Measurements from ENCODE around the gene TCAP.
A peak's percentile ranks its signal among the peaks of the same experiment; 100 is the strongest.

Gene TCAP

DNA sequence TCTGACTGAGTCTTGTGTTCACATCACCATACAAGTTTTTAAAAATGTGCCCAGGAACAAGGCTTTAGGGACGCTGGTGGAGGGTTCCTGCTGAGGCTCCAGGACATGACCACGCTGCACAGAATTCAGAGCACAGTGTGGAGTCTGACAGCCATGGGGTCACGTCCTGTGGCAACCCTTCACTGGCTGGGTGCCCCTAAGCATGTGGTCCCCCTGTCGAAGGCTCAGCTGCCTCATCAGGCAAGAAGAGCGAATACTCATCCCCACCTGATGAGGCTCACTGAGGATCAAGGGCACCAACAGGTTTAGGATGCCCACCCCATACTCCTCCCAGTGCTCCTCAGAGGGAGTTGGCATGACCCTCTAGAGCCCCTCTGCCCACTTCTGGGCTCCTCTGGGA, 9.0 kb downstream of the TCAP start:
- Mint-ChIP-seq H3K4me3 (no peak overlapping the region), H3K9me3 (no peaks in the 10 kb centered on the region), H3K27ac (no peak overlapping the region), H3K36me3 (ENCODE audit: low read depth) (no peaks in the 10 kb centered on the region), H3K4me1 (ENCODE audit: low read depth) (peaks cover 41% of the 10 kb centered on the region), H3K27me3 (no peaks in the 10 kb centered on the region)

DNA sequence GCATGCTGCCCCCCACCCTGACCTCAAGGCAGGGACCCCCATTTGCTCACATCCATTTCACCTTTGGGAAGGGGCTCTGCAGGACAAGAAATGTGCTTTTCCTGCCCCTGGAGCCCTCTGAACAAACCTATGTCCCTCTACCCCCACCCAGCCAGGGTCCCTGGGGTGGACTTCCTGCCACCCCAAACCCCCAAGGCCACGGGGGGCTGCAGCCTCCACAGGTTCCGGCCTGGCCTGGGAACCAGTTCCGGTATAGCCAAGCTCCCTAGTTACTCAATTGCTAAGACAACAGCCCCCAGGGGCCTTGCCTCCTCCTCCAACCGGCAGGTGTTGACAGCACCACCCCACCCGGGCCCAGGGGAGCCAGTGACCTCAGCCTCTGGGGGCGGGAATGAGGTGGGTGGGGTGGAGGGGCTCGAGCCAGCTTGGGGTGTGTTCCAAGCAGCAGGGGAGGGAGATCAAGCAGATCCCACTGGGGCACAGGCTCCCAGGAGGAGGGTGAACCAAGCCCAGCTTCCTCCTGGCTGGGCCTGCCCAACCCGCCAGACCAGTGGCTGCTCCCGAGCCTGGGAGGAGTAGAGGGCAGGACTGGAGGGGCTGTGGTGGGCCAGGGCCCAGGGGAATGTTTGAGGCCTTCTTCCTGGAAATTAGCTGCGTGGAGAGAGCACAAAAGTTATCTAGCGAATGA, 9.7 kb downstream of the TCAP start:
- Mint-ChIP-seq H3K4me3 (no peak overlapping the region), H3K36me3 (ENCODE audit: low read depth) (no peaks in the 10 kb centered on the region), H3K4me1 (ENCODE audit: low read depth) (peaks cover 48% of the 10 kb centered on the region), H3K27me3 (no peaks in the 10 kb centered on the region), H3K27ac (no peak overlapping the region), H3K9me3 (no peaks in the 10 kb centered on the region)

DNA sequence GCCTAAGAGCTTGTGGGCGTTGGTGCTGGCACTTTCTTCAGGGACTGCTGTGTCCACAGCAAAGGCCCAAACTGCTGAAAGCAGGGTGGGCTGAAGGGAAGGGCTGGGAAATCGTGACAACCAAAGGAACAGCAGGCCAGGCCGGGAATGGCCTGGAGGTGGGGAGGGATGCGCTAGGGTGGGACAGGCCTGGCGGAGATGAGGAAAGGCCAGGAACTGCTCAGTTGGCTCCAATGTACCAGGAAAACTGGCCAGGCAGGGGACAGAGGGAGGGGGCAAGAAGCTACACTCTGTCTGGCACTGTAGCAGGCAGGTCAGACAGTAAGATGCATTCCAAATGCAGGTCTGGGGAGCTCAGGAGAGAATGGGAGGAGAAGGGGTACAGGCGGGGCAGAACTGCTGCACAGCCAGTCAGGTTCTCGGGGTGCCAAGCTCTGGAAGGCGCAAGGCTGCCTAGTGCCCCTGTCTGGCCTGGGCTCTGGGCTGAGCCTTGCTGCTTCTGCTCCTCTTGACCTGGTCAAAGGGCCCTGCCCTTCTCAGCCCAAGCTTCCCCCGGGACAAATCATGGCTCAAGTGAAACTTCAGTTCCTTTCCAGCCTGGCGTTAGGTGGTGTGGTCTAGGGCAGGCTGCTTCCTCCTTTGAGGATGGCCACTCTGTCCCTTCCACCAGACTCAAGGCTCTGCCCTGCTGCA, 10.4 kb downstream of the TCAP start:
- Mint-ChIP-seq H3K4me3 (no peak overlapping the region), H3K36me3 (ENCODE audit: low read depth) (peaks cover 2% of the 10 kb centered on the region), H3K9me3 (no peaks in the 10 kb centered on the region), H3K27me3 (no peaks in the 10 kb centered on the region), H3K27ac (peak overlapping the region; percentile 47), H3K4me1 (ENCODE audit: low read depth) (peaks cover 55% of the 10 kb centered on the region)

DNA sequence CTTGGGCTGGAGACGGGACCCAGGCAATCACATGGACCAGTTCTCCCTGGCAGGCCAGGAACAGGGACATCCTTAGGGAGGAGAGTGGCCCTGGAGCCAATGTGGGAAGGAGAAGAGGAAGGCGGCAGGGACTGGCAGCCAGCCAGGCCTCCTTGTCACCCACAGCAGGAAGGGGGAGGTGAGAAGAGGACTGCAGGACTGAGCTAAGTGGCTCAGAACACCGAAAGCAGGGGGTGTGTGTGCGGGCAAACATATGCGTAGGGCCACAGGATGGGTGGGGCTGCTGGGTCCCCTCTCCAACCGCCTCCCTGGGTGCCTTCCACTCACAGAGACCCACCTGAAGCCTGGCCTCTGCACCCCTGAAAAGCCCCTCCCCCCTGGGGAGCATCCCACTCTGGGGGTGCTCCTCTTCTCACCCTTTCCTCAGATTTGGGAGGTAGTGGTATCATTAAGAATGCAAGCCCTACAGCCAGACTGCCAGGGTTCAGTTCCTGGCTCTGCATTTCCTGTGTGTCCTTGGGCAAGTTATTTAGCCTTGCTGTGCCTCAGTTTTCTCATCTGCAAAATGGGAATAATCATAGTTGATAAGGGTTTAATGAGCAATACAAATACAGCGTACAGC, 11.2 kb downstream of the TCAP start:
- Mint-ChIP-seq H3K36me3 (ENCODE audit: low read depth) (peaks cover 8% of the 10 kb centered on the region), H3K27me3 (no peaks in the 10 kb centered on the region), H3K9me3 (no peaks in the 10 kb centered on the region), H3K4me3 (no peak overlapping the region), H3K27ac (peak overlapping the region; percentile 47), H3K4me1 (ENCODE audit: low read depth) (peaks cover 62% of the 10 kb centered on the region)

DNA sequence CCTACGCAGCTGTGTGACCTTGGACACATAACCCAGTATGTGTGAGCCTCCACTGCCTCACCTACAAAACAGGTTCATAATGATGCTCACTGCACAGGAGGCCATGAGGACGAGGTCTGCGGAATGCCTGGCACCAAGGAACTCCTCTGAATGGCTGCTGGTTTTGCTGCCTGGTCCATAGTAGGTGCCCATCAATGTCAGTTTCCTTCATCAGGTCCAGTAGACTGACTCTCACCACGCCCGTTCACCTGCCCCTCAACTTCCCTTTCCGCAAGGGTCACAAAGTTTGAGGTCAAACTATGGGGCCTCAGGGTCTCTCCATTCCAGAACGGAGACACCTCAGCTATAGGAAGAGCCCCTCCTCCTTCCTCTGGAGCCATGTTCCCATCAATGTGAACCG, 11.9 kb downstream of the TCAP start:
- Mint-ChIP-seq H3K4me1 (ENCODE audit: low read depth) (peaks cover 63% of the 10 kb centered on the region), H3K36me3 (ENCODE audit: low read depth) (peaks cover 8% of the 10 kb centered on the region), H3K27me3 (no peaks in the 10 kb centered on the region), H3K27ac (no peak overlapping the region), H3K9me3 (no peaks in the 10 kb centered on the region), H3K4me3 (no peak overlapping the region)

DNA sequence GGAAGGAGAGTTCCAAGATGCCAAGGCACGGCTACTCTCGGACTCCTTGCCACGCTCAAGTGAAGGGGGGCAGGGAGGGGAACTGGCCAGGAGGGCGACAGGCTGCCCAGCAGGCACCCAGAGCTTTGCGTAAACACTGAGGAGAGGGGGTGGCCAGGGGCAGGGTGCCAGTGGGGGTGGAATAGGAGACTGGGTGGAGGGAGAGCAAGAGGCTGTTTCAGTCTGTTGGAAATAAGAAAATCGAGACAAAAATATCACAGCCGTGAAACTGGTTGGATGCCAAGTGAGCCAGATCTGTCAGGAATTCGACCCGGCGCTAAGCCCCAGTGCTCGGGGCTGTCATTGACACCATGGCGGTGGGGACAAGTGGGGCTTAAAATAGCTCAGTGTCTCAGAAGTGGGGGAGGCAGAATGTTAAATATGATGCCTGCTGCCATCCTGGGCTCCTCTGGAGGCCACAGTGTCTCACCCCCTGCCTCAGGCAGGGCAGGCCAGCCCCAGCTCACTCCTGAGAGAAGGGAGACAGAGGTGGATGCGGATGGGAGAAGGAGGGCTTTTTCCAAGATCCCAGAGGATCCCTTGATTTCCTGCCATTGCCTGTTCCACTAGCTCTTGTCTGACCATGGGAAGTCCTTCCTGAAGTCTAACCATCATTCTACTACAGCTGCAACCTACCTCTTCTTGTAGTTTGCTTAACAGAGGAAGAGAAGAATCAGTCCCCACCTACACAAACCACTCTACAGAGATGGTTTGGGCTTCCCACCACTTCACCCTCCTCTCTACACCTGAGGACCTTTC, 12.6 kb downstream of the TCAP start:
- peaks cover 8% of the 10 kb centered on the region for H3K36me3 Mint-ChIP-seq (ENCODE audit: low read depth)
- peak overlapping the region; percentile 54 for H3K27ac Mint-ChIP-seq
- peaks cover 63% of the 10 kb centered on the region for H3K4me1 Mint-ChIP-seq (ENCODE audit: low read depth)
- H3K9me3 Mint-ChIP-seq, result no peaks in the 10 kb centered on the region
- H3K4me3 Mint-ChIP-seq, result no peak overlapping the region
- H3K27me3 Mint-ChIP-seq, result no peaks in the 10 kb centered on the region

DNA sequence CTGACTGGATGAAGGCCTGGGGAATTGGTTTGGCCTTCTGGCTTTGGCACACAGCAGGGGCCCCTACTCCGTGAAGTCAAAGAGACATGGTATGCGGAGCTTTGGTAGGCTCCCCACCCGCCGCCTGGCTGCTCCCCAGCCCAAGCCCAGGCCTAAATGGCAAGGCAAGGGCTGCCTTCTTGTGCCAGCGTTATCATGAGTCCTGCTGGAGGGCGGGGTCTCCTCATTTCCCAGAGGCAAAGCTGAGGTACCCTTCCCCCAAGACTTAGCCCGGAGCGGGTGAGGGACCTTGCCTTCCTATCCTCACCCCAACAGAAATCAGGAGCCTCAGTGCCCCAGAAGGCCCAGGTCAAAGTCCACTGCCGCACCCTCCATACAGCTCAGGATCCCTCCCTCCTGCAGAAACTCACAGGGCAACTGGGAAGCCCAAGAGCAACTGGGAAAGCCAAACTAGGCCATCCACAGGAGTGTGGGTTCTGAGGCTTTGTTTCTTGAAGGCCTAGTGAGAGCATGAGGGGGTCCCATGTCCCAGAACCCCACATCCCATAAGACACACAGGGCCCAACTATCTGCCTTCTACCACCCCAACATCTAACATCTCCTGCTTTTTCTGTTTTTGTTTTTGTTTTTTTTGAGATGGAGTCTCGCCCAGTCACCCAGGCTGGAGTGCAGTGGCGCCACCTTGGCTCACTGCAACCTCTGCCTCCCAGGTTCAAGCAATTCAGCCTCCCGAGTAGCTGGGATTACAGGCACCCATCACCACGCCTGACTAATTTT, 13.4 kb downstream of the TCAP start:
- peaks cover 14% of the 10 kb centered on the region for H3K36me3 Mint-ChIP-seq (ENCODE audit: low read depth)
- peak overlapping the region; percentile 91 for H3K27ac Mint-ChIP-seq
- H3K4me3 Mint-ChIP-seq, result no peak overlapping the region
- H3K9me3 Mint-ChIP-seq, result no peaks in the 10 kb centered on the region
- no peaks in the 10 kb centered on the region for H3K27me3 Mint-ChIP-seq
- peaks cover 63% of the 10 kb centered on the region for H3K4me1 Mint-ChIP-seq (ENCODE audit: low read depth)

DNA sequence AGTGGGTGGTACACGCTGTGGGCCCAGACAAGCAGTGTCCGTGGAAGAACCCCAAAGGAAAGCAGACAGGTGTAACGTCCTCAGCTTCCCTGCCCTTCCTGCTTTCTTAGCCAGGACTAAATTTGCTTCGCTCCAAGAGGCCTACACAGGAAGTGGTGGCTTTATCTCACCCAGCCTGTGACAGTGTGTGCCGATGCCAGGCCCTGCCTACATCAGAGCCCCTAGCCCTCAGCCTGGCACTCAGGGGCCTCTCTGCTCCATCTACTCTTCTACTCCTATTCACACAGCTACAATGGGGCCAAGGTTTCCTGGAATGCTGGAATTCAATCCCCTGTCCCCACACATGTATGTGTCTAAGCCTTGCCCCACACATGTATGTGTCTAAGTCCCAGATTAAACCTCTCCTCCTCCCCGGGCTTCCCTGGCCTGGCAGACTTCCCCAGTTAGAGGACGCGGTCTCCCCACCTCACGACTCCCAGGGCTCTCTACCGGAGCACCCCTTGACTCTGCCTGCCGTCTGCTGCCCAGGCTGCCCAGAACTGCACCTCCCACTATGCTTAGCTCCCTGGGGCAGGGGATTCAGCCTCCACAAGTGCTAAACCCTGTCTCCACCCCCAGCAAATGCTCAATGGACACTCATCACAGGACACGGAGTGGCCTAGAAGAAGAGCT, 14.5 kb downstream of the TCAP start:
- H3K4me1 Mint-ChIP-seq (ENCODE audit: low read depth), result peaks cover 63% of the 10 kb centered on the region
- peaks cover 19% of the 10 kb centered on the region for H3K36me3 Mint-ChIP-seq (ENCODE audit: low read depth)
- no peaks in the 10 kb centered on the region for H3K27me3 Mint-ChIP-seq
- no peaks in the 10 kb centered on the region for H3K9me3 Mint-ChIP-seq
- H3K27ac Mint-ChIP-seq, result peak overlapping the region; percentile 91
- peak overlapping the region; percentile 17 for H3K4me3 Mint-ChIP-seq

DNA sequence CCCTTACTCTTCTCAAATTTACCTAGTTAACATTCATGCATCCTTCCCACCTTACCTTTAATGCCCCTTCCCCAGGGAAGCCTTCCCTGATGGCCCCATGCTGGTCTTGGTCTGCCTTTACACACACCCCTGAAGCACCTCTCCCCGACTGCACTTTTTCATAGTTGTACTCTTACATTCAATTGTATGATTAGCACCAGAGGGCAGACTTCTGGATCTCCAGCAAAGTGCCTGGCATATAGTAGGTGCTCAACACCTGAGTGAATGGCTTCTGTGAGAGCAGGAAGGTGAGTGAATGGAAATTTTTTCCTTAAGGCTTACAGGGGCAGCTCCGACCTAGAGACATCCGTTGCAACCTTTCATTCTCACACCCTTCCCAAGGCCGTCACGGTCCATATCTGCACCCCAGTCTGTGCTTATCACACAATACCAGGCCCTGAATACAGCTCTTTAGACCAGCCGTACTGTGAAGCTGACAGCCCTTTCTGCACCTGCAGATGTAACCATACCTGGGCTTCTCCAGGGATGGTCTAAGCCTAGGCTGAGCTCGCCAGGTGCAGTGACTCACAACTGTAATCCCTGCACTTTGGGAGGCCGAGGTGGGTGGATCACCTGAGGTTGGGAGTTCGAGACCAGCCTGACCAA, 18.3 kb downstream of the TCAP start:
- Mint-ChIP-seq H3K27ac (no peak overlapping the region), H3K27me3 (no peaks in the 10 kb centered on the region), H3K36me3 (ENCODE audit: low read depth) (peaks cover 19% of the 10 kb centered on the region), H3K4me1 (ENCODE audit: low read depth) (peaks cover 43% of the 10 kb centered on the region), H3K4me3 (no peak overlapping the region), H3K9me3 (no peaks in the 10 kb centered on the region)

DNA sequence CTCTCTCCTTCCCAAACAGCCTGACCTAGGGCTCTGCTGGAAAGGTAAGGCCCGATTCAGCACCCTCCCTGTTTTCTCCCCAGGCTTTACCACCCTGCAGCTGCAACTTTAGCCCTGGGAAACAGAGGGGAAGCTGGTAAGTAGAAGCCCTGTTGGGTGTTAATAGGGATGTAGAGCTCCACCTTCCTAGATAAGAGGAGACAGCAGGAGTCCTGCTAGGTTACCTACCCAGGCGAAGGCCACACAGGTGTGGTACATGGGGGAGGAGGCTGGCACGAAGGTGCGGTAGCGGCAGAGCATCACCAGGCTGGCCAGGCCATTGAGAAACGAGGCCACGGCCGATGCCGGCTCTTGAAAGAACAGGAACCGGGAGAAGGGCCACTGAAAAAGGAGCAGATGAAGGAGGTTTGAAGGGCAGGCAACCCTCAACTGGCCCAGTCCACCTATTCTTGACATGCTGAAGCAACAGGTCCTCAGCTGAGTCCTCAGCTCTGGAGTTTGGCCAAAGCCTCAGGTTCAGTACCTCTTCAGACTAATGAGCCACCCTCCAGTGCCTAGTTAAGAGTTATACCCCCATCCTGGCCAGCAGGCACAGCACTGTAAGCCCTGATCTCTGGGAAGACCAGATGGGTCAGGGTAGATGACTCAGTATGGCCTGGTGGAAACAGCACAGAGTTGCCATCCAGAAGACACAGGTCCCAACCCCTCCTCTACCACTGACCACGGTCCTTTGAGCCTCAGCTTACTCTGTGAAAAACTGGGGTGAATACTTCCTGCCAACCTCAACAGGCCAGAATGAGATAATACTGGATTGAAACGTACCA, 19.4 kb downstream of the TCAP start:
- H3K36me3 Mint-ChIP-seq (ENCODE audit: low read depth), result peaks cover 19% of the 10 kb centered on the region
- no peaks in the 10 kb centered on the region for H3K27me3 Mint-ChIP-seq
- H3K9me3 Mint-ChIP-seq, result no peaks in the 10 kb centered on the region
- peaks cover 41% of the 10 kb centered on the region for H3K4me1 Mint-ChIP-seq (ENCODE audit: low read depth)
- H3K27ac Mint-ChIP-seq, result no peak overlapping the region
- H3K4me3 Mint-ChIP-seq, result no peak overlapping the region

DNA sequence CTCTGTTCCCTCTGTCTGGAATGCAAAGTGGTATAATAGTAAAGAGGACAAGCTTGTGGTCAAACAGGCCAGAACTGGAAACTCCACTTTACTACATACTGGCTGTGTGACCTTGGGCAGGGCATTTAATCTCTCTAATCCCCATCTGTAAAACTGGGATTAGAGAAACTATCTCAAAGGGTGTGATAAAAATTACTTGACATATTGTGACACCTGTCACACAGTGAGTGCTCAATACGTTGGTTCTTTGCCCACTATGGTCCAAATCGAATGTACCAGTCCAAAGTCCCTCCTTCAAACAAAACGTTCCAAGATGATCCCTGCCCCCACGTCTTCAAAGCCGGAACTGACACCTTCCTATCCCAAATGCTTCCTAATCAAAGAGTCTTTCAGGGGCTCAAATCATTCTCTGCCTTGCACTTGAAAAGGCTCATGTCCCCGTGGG, 22.0 kb downstream of the TCAP start:
- Mint-ChIP-seq H3K27ac (peak overlapping the region; percentile 85), H3K4me1 (ENCODE audit: low read depth) (peaks cover 23% of the 10 kb centered on the region), H3K36me3 (ENCODE audit: low read depth) (peaks cover 11% of the 10 kb centered on the region), H3K4me3 (peak overlapping the region; percentile 87), H3K27me3 (no peaks in the 10 kb centered on the region), H3K9me3 (no peaks in the 10 kb centered on the region)

DNA sequence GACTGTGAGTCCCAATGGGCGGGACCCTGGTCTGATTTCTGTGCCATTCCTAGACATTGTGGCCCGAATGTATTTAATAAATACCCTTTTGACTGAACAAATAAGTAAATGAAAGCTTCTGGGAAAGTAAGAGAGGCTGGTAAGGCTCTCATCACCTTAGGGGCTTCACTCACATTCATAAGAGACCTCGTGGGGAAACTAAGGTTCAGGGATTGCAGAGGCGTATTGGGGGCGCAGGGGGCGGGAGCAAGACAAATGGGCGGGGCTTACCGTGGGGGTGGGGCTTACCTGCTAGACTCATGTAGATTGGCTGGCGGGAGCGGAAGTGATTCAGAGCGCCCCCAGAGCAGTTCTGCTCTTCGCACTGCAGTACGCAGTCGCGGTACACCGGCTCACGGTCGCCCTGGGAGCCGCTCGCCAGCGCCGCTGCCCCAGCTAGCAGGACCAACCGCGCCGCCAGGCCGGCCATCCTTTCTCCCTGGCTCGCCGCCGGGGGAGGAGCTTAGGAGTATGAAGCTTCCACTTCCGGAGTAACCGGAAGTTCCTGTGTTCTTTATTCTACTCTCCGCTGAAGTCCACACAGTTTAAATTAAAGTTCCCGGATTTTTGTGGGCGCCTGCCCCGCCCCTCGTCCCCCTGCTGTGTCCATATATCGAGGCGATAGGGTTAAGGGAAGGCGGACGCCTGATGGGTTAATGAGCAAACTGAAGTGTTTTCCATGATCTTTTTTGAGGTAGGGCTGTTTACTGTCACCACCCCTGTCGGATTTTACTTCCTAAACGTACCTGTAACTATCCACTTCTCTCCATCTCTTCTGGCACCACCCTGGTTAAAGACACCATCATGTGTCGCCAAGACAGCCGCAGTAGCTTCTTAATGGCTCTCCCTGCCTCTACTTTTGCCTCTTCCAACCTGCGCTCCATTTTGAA, 22.7 kb downstream of the TCAP start, which contains the start of gene PGAP3:
TSS of gene PGAP3 (minus strand) at position 512 of the 929 bp plus-strand sequence. CDS start at position 469, 43 bp downstream.
- Mint-ChIP-seq H3K27me3 (no peaks in the 10 kb centered on the region), H3K27ac (peak within 1 kb of the TSS; percentile 85), H3K36me3 (ENCODE audit: low read depth) (peaks cover 11% of the 10 kb centered on the region), H3K4me3 (peak within 1 kb of the TSS; percentile 87), H3K4me1 (ENCODE audit: low read depth) (peaks cover 23% of the 10 kb centered on the region), H3K9me3 (no peaks in the 10 kb centered on the region)

All from stimulated activated naive CD8-positive, alpha-beta T cell treated with anti-CD3 and anti-CD28 coated beads, Interleukin-15, Interleukin-2, amounts not matched to agents 100 ng/mL and 50 ng/mL, for 24 hours (primary cell).